ENCODE measurements around the gene SEL1L2. TPM values are rescaled to one million over a fixed set of nuclear protein-coding genes. Genes with fewer than 3 reads are reported as not detected.

SEL1L2 gene
- total RNA-seq, 3 donors from 2014 or later, result 7.4 TPM; not detected in 2

DNA sequence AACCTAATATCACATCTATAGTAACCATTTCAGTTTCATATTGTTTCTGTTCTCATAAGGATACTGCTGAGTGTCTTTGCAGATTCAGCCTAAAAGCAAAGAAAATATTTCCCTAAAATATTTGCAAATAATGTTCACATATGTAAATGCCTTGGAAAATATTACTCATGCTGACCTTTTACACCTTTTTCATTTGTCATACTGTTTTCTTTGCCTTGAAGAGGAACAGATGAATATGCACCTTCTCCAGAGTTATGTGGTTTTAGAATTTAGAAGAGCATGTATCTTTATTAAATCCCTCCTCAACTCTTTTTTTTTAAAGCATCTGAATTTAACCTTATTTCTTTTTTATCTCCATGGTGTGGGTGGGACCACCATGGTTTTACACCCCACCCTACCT lies 173.1 kb downstream of the SEL1L2 start:
- TF ChIP-seq CTCF (IDR thresholded peaks at IDR 0.05) (no peak), POLR2A (IDR thresholded peaks at IDR 0.05) (no peak), POLR2AphosphoS5 (IDR thresholded peaks at IDR 0.05) (no peak)
- no peaks in the 10 kb centered on the region for H3K9me3 ChIP-seq
- no peak overlapping the region for H3K27ac ChIP-seq
- intact Hi-C loops (cut with DNase I; ENCODE audit: low total_unique reads), result loop anchor here (5.0 to 10.0 kb wide), 2 partner anchors 237 to 1700 kb away; no protein-coding TSS in a partner anchor
- H3K36me3 ChIP-seq, result no peaks in the 10 kb centered on the region
- DNase-seq (ENCODE audit: low spot score in 2 of 2), result no peak
- H3K4me1 ChIP-seq, result no peaks in the 10 kb centered on the region
- no peaks in the 10 kb centered on the region for H3K27me3 ChIP-seq
- H3K4me3 ChIP-seq, result no peak overlapping the region

- DNase-seq (ENCODE audit: low spot score in 2 of 2), result no peak
- Histone ChIP-seq H3K36me3 (no peaks in the 10 kb centered on the region), H3K4me3 (no peak overlapping the region), H3K9me3 (no peaks in the 10 kb centered on the region), H3K27me3 (no peaks in the 10 kb centered on the region), H3K27ac (no peak overlapping the region), H3K4me1 (no peaks in the 10 kb centered on the region)
- intact Hi-C loops (cut with DNase I; ENCODE audit: low total_unique reads), result loop anchor here (5.0 to 10.0 kb wide), 2 partner anchors 238 to 1701 kb away; no protein-coding TSS in a partner anchor
- no peak for TF ChIP-seq POLR2AphosphoS5 (IDR thresholded peaks at IDR 0.05)
Measured at GRCh38 chr20:13816757-13817156, 173.7 kb downstream of the SEL1L2 start.

DNA sequence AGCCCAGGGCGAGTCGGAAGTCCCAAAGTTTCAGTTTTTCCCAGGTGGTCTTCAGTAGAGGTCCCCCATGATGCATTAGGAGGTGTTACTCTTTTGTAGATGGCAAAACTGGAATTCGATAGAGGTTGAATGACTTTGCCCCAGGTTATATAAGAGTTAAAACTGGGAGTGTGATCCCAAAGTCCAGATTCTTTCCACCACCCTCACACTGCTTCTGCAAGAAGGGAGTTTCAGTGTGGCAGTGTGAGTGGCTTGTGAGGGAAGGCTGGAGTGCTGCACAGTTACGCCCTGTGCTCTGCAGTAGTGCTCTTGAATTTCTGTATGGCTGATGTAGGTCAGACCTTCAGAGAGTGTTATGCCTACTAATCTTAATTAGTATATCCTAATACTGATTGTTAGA lies 175.7 kb downstream of the SEL1L2 start:
- H3K4me1 ChIP-seq, result no peaks in the 10 kb centered on the region
- H3K9me3 ChIP-seq, result no peaks in the 10 kb centered on the region
- H3K4me3 ChIP-seq, result no peak overlapping the region
- intact Hi-C loops (cut with DNase I; ENCODE audit: low total_unique reads), result loop anchor here (5.0 to 10.0 kb wide), 2 partner anchors 240 to 1703 kb away; no protein-coding TSS in a partner anchor
- H3K36me3 ChIP-seq, result no peaks in the 10 kb centered on the region
- no peak for DNase-seq (ENCODE audit: low spot score in 2 of 2)
- H3K27ac ChIP-seq, result no peak overlapping the region
- no peaks in the 10 kb centered on the region for H3K27me3 ChIP-seq
- TF ChIP-seq CTCF (IDR thresholded peaks at IDR 0.05) (no peak), POLR2AphosphoS5 (IDR thresholded peaks at IDR 0.05) (no peak), POLR2A (IDR thresholded peaks at IDR 0.05) (no peak)

DNA sequence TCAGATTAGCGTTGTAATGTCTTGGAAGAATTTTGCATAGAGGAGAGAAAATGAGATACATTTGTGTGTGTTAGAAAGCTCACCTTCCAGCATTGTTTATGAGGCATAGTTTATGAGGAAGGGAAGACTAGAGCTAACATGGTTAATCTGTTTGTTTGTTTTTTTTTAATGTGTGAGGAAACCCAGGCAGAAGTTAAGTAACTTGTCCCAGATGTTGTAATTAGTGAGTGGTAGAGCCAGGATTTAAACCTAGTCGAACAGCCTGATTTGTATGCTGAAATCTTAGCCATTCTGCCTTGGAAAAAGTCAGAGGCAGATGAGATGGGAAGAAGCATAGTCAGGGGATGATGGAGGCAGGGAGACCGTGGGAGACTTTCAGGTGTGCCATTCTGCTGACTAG lies 176.5 kb downstream of the SEL1L2 start:
- no peaks in the 10 kb centered on the region for H3K36me3 ChIP-seq
- H3K27me3 ChIP-seq, result no peaks in the 10 kb centered on the region
- DNase-seq (ENCODE audit: low spot score in 2 of 2), result no peak
- H3K9me3 ChIP-seq, result no peaks in the 10 kb centered on the region
- intact Hi-C loops (cut with DNase I; ENCODE audit: low total_unique reads), result loop anchor here (10.0 kb wide), 1 partner anchor 241 kb away; no protein-coding TSS in a partner anchor
- TF ChIP-seq CTCF (IDR thresholded peaks at IDR 0.05) (no peak), POLR2AphosphoS5 (IDR thresholded peaks at IDR 0.05) (no peak), POLR2A (IDR thresholded peaks at IDR 0.05) (no peak)
- H3K4me1 ChIP-seq, result no peaks in the 10 kb centered on the region
- no peak overlapping the region for H3K4me3 ChIP-seq
- no peak overlapping the region for H3K27ac ChIP-seq

- intact Hi-C loops (cut with DNase I; ENCODE audit: low total_unique reads), result loop anchor here (10.0 kb wide), 1 partner anchor 244 kb away; no protein-coding TSS in a partner anchor
- H3K36me3 ChIP-seq, result no peaks in the 10 kb centered on the region
- no peak for TF ChIP-seq CTCF (IDR thresholded peaks at IDR 0.05)
- TF ChIP-seq POLR2A (IDR thresholded peaks at IDR 0.05), result no peak
- no peak for TF ChIP-seq POLR2AphosphoS5 (IDR thresholded peaks at IDR 0.05)
Measured at GRCh38 chr20:13810446-13810845, 180.0 kb downstream of the SEL1L2 start.

More at GRCh38 chr20:13810446-13810845, 180.0 kb downstream of the SEL1L2 start:
- H3K27ac ChIP-seq, result no peak overlapping the region
- H3K4me1 ChIP-seq, result no peaks in the 10 kb centered on the region
- H3K4me3 ChIP-seq, result no peak overlapping the region
- no peaks in the 10 kb centered on the region for H3K27me3 ChIP-seq
- DNase-seq (ENCODE audit: low spot score in 2 of 2), result no peak
- H3K9me3 ChIP-seq, result no peaks in the 10 kb centered on the region
